ENCODE measurements around the gene TGFB1I1.
"Not testable (repeated sequence)": the region's sequence is repeated elsewhere in the genome, so short reads cannot be mapped to it uniquely, and the experiment has no call there.

The TGFB1I1 gene

GRCh38 chr16:31523768-31524167 lies 51.8 kb downstream of the TGFB1I1 start:
- DNase-seq, result not testable (repeated sequence)

- no peak for DNase-seq
Measured at GRCh38 chr16:31525113-31525512, 53.2 kb downstream of the TGFB1I1 start.

Data from CD4-positive, alpha-beta T cell treated with Interleukin-4 for 4 hours (primary cell).